ENCODE results near the gene IGDCC3.

- no peak for TF ChIP-seq CTCF (IDR thresholded peaks at IDR 0.05; ENCODE audit: extremely low read depth in 1 of 2, insufficient read depth in 1 of 2, low read depth in 1 of 2, low read length in 2 of 2)
- no peak for TF ChIP-seq POLR2A (IDR thresholded peaks at IDR 0.05; ENCODE audit: low read depth, low read length)
- no peak for TF ChIP-seq POLR2AphosphoS5 (IDR thresholded peaks at IDR 0.05; ENCODE audit: insufficient read depth, low read depth, low read length)
- TF ChIP-seq MYC (IDR thresholded peaks at IDR 0.05; ENCODE audit: low read depth, low read length) = no peak
- no peak for TF ChIP-seq EZH2 (IDR thresholded peaks at IDR 0.05; ENCODE audit: borderline replicate concordance, low read depth, low read length, severe bottlenecking)
- no peak for TF ChIP-seq MAX (IDR thresholded peaks at IDR 0.05; ENCODE audit: insufficient read depth, insufficient read length)
- no peak for TF ChIP-seq GATA2 (IDR thresholded peaks at IDR 0.05; ENCODE audit: insufficient read depth, insufficient read length, low read depth, low read length)
- TF ChIP-seq FOS (IDR thresholded peaks at IDR 0.05; ENCODE audit: borderline replicate concordance, insufficient read depth, low read length) = no peak
- no peak for TF ChIP-seq JUN (IDR thresholded peaks at IDR 0.05; ENCODE audit: borderline replicate concordance, insufficient read depth, insufficient read length, low read depth)
Observed at GRCh38 chr15:65334586-65335231, 43.1 kb downstream of the IGDCC3 start.
